AG09309 (cell line): Measurements from ENCODE around the gene COG6.

ENCODE experiments used
- DNase-seq: peaks from one replicate; pipeline ENCODE4 v3.0.0-alpha.2; 2010; ENCODE audit warnings: low read depth
- H3K4me3 ChIP-seq: 2 replicates; pipeline ENCODE4 v1.5.1; 2011; ENCODE audit warnings: mild to moderate bottlenecking, low read depth, low read length, moderate library complexity; ENCODE audit not compliant: control insufficient read depth
- TF ChIP-seq, protein P1 (sequence below): IDR thresholded peaks from 2 replicates; pipeline ENCODE4 v1.5.1; 2011; ENCODE audit warnings: mild to moderate bottlenecking, low read depth, low read length, inconsistent platforms; ENCODE audit not compliant: insufficient read depth, control insufficient read depth; ENCODE audit errors: missing control alignments

COG6 gene

DNA sequence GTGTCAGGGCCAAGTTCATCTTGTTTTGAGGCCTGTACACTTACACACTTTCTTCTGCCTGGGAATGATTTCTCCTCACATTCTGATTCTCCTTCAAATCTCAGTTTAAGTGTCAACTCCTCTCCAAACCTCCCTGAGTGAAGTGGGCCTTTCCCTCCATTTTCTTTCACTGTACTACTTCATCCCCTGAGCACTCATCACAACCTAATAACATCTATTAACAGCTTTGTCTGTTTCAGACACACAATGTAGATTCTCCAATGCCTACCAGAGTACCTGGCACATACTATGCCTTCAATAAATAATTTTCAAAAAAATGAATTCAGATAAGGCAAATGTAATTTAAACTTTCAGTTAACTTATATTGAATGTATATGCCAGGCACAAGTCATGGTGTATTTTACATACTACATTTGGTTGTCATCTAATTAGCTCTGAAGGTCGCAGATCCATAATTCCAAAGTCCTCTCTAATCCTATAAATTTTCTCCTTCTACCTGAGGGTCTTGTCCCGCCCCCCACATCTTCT, 357 bp upstream of the COG6 start:
- DNase-seq: no peak

DNA sequence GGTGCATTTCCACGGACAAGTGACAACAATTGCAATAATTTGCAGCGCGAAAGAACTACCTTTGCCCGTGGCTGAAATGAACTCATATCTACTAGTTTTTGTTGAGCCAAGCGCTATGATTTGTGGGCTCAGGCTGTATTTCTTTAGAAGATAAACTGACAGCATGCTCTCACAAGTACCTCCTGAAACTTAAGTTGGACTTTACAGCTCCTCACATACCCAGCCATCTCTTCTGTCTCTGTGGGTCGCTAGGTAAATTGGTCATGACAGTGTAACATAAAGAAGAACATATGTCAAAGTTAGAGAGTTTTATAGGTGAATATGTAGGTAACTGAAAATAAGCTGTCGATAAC, 839 bp downstream of the COG6 start:
- H3K4me3 ChIP-seq: peak overlapping the region; percentile 88
- DNase-seq: no peak
- TF ChIP-seq, protein P1, sequence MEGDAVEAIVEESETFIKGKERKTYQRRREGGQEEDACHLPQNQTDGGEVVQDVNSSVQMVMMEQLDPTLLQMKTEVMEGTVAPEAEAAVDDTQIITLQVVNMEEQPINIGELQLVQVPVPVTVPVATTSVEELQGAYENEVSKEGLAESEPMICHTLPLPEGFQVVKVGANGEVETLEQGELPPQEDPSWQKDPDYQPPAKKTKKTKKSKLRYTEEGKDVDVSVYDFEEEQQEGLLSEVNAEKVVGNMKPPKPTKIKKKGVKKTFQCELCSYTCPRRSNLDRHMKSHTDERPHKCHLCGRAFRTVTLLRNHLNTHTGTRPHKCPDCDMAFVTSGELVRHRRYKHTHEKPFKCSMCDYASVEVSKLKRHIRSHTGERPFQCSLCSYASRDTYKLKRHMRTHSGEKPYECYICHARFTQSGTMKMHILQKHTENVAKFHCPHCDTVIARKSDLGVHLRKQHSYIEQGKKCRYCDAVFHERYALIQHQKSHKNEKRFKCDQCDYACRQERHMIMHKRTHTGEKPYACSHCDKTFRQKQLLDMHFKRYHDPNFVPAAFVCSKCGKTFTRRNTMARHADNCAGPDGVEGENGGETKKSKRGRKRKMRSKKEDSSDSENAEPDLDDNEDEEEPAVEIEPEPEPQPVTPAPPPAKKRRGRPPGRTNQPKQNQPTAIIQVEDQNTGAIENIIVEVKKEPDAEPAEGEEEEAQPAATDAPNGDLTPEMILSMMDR: no peak

More for the DNA sequence above, 357 bp upstream of the COG6 start:
- TF ChIP-seq, protein P1: no peak
- peak overlapping the region; percentile 88 for H3K4me3 ChIP-seq

DNA sequence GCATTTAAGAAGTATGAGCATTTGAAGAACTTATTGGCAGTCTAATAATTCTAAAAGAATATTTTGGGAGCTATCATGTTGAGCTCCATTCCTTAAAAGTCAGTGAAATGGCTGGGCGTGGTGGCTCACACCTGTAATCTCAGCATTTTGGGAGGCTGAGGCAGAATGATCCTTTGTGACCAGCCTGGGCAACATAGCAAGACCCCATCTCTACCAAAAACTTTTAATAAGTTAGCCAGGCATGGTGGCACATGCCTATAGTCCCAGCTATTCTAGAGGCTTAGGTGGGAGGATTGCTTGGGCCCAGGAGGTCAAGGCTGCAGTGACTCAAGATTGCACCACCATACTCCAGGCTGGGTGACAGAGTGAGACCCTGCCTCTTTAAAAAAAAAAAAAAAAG, 8.0 kb downstream of the COG6 start:
- no peak overlapping the region for H3K4me3 ChIP-seq
- no peak for DNase-seq
- TF ChIP-seq, protein P1: no peak

DNA sequence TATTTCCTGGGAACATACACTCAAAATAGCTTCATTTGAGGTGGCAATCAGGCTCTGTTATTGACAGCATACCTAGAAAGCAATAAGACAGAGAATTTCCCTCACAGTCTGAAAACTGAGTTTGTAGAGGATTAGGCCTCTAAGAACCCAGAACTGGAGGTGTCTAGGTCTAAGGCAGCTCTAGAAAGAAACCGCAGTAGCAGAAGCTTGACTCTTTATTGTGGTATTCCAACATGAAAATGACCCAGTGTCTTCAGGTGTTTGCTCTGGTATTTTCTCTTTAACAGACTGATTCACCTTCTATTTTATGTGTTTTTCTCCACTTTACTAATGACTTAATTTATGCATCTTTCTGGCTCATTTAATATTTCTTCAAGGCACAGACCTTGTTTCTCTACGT, 8.5 kb downstream of the COG6 start:
- TF ChIP-seq, protein P1: no peak
- no peak for DNase-seq
- no peak overlapping the region for H3K4me3 ChIP-seq

DNA sequence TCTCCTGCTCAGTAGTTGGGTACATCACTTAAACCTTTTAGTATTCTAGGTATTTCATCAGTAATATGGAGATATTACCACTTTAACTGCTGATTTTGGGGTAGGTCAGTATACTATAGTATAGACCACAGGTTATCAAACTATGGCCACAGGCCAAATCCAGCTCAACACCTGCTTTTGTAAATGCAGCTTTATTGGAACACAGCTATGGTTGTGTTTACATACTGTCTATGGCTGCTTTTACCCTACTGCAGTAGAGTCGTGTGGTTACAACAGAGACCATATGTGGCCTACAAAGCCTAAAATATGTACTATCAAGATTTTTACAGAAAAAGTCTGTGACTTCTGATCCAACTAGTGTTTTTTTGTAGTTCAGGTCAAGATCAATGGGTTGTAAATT, 10.3 kb downstream of the COG6 start:
- no peak overlapping the region for H3K4me3 ChIP-seq
- TF ChIP-seq, protein P1: no peak
- no peak for DNase-seq

DNA sequence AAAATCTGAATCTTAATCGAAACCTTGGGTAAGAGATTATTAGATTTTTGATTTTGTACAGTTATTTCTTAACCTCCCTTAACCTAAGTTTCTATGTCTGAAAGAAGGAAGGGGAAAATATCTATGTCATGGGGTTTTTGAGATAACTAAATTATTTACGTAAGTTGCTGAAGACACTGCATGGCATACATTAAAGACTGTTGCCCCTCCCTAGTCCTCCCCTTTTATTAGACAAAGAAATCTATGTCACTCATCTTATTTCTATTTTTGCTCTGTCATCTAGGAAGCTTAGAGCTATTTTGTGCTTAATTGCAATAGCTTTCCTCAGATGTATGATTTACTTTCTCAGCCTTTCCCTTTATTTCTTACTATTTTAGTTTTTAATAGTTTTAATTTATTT, 15.0 kb downstream of the COG6 start:
- H3K4me3 ChIP-seq: no peak overlapping the region
- no peak for DNase-seq
- TF ChIP-seq, protein P1: no peak
